HG03354 (cell line): ENCODE measurements around the gene LINGO3.

Experiments used
- ATAC-seq: cut with Tn5 transposase; IDR thresholded peaks from one replicate; pipeline ENCODE4 v1.9.1; 2021; ENCODE audit warnings: mild to moderate bottlenecking; ENCODE audit not compliant: unreplicated experiment, poor library complexity, severe bottlenecking

LINGO3 gene

DNA sequence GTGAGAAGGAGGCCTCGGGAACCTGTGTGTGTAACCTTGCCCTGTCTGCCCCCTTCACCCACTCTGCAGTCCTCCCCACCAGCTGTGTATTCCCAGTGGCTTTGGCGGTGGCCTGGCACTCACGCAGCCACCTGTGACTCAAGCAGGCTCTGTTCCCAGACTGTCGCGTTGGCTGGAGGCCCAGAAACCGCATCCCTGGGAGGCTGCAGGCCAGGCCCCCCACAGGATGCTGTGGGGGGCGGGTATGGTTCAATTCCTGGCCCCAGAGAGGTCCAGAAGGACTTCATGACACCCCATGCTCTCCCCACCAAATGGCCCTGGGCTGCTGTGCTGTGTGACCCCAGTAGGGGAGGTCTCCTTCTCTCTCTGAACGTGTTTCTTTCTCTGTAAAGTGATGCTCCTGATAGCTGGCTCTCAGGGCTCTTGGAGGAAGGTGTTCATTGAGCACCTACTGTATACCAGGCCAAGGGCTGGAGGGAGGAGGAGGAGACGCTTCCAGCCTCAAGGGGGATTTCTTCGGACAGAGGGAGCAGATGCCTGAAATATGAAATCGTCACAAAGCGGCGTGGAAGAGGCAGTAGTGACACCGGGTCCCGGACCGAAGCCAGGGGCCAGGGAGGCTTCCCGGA lies 1.9 kb upstream of the LINGO3 start:
- no peak for ATAC-seq

DNA sequence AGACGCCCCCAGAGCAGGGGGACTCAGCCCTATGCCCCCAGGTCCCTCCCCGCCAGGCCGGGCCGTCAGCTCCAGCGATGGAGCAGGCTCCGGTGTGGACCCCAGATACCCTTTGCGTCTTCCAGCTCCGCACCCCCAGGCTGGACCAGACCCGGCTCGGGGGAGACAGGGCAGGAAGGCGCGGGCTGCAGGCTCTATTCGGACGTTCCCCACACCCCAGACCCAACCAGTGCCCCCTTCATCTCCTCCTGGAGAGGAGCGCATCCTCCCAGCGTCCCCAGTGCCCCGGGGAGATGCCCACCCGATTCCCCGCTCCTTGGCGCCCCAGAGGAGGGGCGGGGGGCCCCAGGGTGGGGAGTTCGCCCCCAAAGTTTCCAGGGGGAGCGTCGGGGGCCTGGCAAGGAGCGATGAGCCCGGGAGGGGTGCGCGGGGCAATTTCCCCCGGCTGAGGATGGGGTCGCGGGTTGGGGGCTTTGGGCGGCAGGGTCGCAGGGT lies 389 bp downstream of the LINGO3 start:
- ATAC-seq: no peak

DNA sequence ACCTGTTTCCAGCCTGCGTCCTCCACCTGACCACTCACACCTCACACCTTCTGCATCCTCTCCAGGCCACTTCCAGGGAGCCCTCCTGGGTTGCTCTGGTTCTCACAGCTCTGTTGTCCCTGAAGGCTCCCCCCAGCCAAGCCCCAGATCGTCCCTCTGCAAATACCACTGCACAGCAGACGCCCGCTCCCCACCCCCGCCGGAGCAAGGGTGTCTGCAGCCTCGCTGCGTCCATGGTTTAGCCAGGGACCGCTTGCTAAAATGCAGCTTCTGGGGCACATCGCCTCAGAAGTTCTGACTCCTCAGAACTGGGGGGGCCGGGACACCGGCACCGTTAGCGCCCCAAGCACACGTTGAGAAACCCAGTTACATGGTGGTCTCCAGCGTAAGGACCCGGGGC lies 983 bp downstream of the LINGO3 start:
- ATAC-seq: no peak

DNA sequence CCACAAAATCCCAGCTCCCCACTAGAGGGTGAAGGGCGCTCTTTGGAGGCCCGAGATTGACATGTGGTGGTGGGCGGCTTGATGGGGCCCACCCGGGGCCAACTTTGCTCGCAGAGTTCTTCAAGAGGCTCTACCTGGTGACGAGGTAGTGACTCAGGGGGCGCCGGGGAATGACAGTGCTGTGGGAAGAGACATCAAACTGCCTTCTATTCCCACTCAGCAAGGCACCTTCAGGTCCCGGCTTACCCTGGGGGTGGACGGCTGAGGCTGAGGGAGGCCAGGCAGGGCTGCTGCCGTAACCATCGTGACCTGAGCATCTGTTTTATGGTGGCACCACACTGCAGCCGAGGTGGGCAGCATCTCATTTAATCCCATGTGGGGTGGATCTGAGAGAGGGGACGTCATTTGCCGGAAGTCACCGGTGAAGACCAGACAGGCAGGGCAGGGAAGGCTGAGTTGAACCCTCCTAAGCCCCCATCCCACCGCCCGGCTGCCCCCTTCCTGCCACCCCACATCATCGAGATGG lies 1.6 kb downstream of the LINGO3 start:
- no peak for ATAC-seq

DNA sequence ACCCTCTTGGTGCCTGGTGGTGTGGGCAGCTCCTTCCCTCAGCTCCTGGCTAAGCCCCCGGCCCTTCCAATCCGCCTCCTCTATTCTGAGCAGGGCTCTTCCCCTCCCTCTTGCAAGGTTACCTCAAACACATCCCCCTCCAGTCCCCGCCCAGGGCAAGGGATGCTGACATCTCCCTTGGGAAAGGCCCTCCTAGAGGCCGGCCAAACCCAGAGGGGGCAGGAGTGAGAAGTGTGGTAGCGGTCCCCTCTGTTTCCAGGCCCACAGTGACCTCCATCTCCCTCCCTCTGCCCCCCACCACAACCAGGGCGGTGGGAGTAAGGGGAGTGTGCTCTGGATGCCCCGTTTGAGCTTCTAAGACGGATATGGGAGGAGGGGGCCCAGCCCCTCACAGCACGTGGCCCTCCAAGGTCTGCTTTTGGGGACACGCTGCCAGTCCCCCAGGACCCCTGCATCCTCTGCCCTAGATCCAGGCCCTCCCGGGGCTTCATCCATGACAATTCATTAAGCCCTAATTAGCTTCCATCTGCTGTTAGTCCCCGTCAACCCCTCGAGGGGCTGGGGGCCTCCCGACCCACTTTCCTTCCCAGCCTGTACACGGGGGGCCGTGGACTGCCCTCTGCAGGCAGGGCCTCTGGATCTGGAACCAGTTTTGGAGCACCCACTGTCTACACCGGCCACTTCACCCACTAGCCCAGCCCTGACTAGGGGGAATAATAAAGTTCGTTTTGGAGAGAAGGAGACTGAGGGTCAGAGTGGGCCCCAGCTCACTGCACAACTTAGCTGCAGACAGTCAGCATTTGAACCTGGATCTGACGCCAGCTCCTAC lies 2.3 kb downstream of the LINGO3 start:
- no peak for ATAC-seq

DNA sequence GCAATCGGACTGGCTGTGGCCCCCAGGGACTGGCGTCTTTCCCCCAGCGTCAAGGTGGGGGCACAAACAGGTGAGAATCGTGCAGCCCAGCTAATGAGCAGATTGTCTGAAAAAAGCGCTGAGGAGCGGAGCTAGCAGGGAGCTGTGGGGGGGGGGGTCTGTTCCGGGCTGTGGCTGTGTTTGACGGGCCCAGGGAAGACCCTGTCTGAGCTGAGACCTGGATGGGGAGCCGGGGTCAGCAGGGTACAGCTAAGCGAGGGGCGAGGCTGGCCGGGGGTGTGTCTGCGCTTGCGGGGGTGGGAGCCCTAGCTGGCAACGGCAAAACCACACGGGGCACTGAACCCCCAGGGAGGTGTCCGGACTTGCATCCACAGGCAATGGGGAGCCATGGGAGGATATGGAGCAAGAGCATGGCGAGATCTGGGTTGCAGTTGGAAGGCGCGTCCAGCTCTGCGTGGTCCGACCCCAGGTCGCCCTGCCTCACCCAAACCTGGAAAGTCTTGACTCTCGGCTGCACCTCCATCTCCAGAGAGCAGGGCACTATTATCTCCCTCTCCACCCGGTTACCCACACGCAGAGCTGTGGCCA lies 4.6 kb downstream of the LINGO3 start:
- no peak for ATAC-seq

DNA sequence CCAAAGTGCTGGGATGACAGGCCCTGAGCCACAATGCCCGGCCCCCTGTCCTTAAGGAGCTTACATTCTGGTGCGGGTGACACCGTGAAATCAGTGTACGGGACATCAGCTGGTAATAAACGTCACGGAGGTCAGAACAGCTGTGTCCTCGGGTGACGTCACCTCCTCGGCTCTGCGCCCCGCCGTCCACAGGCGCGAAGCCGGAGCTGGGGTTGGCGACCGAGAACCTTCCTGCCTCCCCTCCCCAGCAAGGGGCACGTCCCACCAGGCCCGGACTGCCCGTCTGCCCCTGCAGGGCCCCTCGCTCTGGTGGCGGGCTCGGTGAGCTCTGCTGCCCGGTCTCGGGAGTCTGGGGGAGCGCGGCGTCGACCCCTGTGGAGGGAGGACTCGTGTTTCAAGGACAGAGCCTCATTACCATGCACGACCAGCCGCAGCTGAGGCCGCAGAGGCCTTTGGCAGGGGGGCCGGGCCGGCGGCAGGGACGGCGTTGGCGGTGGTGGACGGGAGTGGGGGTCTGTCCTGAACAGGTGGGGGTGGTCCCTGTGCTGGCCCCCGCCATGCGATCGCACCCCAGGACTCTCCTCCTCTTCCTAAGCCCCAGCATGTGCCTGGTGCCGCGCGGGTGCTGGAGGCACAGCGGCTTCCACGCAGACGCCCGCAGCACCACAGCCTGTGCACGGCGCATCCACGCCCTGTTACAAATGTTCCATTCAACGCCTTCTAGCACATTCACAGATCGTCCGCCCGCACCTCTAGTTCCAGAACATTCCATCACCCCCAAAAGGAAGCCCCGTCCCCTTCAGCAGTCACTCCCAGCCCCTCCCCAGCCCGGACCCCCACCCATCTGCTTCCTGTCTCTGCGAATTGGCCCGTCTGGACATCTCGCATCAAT lies 5.4 kb downstream of the LINGO3 start:
- ATAC-seq: no peak

DNA sequence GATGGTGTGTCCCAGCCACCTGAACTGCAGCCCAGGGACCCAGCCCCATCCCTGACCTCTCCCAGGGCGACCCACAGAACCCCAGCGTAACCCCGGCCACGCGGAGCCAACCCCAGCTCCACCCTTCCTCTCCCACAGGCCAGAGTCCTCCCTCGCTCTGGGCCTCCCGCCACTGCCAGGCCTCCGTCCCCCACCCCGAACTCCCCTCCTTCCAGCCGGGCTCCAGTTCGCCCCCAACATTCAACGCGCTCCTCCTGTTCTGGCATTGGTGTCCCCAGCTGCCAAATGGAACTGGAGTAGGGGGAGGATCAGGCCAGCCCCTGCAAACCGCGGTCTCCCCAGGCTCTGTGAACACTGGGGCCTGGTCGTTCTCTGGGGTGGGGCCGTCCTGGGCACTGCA lies 7.4 kb downstream of the LINGO3 start:
- ATAC-seq: no peak

DNA sequence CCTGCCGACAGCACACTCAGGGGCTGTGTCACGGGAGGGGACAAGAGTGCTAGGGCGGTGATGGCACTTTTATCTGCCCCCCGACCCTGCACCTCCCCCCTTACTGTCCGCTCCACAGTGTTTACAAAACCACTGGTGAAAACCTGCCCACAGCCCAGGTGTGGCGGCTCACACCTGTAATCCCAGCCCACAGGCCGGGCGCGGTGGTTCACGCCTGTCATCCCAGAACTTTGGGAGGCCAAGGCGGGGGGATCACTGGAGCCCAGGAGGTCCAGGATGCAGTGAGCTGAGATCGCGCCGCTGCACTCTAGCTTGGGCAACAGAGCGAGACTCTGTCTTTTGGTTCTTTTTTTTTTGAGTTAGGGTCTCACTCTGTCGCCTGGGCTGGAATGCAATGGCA lies 11.8 kb downstream of the LINGO3 start:
- ATAC-seq: no peak

DNA sequence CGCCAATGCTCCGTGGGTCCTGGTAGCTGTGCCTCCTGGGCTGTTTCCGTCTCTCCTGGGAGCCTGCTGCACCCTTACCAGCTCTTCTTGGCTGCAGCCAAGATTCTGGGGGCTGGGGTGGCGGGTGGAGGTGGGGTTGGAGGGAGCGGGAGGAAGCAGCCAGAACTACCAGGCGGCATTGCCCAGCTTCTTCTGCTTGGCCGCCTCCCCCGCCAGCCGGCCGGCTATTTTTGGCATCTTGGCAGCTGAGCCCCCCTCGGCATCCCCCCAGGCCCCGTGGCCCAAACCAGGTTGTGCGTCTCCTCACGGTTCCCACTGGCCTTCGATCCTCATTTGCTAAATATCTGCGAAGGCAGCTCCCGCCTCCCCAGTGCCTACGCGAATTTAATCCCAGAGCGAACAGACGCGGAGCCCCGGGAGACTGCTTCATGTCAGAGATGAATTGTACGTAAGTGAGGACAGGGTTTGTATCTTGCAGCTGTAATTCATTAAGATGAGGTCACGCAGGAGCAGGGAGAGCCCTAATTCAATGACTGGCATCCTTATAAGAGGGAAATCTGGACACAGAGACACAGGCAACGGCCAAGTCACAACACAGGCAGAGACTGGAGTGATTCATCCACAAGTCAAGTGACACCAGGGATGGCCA lies 13.1 kb downstream of the LINGO3 start:
- no peak for ATAC-seq

DNA sequence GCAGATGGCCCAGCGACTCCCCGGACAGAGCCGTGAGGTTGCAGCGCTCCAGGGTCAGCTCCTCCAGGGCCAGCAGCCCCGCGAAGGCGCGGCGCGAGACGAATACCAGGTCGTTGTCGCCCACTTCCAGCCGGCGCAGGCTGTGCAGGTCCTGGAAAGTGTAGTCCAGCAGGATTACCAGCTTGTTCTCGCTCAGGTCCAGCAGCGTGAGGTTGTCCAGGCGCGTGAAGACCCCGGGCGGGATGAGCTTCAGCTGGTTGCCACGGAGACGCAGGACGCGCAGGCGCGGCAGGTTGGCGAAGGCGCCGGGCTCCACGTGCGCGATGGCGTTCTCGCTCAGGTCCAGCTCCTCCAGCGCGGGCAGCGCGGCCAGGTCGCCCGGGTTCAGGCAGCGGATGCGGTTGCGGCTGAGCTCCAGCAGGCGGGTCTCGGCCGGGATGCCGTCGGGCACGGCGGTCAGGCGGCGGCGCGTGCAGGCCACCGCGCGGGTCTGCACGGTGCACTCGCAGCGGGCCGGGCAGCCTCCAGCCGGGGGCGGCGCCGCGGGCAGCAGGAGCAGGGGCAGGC lies 16.7 kb downstream of the LINGO3 start:
- no peak for ATAC-seq

DNA sequence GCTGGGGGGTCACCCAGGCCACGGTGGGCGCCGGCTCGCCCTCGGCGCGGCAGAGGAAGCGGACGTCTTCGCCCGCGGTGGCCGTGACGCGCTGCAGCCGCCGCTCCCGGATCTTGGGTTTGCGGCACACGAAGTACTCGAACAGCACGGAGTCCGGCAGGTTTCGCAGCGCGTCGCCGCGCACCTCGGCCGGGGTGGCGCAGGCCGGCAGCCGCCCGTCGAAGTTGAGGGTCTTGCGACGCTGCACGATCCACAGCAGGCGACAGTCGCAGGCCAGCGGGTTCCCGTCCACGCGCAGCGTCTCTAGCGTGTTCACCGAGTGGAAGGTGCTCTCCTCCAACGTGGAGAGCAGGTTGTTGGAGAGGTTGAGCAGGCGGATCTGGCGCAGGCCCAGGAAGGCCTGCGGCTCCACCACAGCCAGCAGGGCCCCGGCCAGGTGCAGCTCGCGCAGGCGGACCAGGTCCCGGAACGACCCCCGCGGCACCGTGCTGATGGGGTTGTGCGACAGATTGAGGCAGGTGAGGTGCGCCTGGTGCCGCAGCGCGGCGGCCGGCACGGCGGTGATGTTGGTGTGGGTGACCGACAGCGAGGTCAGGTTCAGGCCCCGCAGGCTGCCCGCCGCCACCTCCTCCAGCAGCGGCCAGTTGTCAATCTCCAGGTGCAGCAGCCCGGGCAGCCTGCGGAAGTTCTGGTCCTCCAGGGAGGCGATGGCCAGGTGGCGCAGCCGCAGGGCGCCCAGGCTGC lies 17.3 kb downstream of the LINGO3 start:
- ATAC-seq: no peak

DNA sequence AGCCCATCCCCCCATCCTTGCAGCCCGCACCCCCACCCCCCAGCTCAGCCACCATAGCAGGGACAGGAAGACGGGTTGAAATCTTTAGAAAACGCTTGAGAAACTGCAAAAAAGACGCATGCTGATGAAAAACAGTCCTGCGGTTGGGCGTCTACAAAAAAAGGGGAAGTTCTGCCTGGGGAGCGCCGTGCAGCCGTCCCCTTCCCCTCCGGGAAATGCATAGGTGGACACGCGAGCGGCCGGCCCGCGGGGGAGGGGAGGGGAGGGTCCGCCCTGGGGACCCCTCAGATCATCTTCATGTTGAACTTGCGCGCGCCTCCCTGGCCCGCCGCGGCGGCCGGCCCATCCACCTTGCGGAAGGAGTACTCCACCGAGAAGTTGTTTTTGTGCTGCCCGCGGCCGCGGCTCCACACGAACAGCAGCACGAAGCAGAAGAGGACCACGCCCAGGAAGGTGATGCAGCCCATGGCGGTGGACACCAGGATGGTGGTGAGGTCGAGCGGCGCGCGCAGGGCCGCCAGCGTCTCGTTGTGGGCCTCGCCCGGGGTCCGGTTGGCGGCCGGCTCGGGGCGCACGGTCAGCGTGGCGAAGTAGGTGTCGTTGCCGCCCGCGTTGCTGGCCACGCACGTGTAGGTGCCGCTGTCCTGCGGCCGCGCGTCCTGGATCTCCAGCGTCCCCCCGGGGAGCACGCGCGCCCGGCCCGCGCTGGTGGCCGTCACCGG lies 18.1 kb downstream of the LINGO3 start:
- ATAC-seq: no peak

DNA sequence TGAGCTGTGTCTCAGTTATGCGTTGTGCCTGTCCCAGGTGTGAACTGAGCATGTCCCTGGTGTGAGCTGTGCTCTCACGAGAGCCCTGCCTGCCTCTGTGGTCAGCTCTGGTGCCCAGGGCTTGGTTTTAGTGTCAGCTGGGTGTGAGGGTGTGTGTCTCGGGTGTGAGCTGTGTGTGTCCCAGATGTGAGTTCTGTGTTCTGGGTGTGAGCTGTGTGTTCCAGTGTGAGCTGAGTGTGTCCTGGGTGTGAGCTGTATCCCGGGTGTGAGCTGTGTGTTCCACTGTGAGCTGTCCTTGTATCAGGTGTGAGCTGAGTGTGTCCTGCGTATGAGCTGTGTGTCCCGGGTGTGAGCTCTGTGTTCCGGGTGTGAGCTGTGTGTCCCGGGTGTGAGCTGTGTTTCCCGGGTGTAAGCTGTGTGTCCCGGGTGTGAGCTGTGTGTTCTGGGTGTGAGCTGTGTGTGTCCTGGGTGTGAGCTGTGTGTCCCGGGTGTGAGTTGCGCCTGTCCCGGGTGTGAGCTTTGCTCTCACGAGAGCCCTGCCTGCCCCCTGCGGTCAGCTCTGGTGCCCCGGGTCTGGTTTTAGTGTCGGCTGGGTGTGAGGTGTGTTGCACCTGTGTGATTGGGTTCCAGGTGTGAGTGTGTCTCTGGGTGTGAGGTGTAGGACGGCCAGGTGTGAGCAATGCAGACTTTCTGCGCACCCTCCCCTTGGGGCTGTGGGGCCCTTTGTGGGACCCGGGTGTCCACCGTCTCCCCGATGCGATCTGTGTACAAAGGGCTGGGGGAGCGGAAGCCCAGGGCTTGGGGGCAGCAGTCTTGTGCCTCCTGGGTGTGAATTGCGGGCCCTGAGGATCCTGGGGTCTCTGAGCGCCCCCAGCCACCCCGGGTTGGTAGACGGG lies 18.9 kb downstream of the LINGO3 start:
- ATAC-seq: no peak

DNA sequence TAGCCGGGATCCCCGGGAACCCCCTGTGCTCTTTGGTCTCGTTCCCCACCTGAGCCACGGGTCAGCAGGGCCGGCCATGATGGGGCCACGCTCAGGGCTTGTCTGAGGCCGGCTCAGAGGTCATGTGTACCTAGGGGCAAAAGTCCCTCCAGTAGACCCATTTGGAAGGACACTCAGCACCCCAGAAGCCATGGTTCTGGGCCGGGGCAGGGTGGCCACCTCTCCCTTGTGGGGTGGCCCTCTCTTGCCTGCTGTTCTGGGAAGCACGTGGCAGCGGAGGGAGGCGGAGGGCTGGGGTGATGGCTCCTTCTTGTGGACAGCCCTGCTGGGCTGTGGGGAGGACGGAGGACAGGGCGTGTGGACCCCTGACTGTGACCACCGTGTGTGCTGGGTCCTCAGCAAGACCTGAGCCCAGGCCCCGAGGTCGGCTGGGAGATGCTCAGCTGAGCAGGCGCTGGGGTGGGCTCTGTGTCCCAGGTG lies 19.6 kb downstream of the LINGO3 start:
- ATAC-seq: no peak

DNA sequence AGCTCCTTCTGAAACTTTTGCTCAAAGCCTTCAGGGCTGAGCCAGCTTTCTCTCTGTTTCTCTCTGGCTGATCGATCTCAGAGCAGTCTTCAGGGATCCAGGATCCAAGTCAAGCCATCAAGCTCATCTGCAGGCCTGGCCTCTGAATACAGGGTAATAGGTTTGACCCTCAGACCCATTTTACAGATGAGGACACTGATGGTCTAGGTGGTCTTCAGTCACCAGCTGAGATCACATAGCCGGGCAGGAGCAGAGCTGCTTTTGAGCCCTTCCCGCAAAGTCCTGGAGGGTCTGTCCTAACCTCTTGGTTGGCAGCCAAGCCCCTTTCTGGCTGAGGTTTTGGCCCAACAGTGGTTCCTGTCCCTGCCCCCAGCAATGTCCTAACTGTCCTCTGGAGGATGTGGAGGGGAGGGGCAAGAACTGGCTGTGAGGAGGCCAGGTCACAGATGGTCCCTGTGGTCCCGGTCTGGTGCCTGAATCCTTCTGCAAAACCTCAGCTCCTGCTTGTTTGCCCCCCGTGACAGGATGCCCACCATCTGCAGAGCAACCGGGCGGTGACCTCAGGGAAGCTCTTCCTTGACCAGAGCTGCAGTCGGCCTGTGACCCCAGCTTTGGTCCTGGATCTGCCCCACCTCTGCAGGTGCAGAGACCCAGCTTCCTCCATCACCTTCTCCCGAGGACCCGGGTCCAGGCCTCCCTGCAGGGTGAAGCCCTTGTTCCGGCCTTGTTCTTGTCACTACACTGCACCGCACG lies 20.2 kb downstream of the LINGO3 start:
- no peak for ATAC-seq
